Measurements from ENCODE around the gene SHROOM2.

The SHROOM2 gene

GRCh38 chrX:9884031-9884779, 98.0 kb downstream of the SHROOM2 start:
- TF ChIP-seq FOXP2 (optimal IDR thresholded peaks at IDR 0.05; ENCODE audit: borderline replicate concordance, extremely low read depth, extremely low read length, insufficient read depth), result no peak
- TF ChIP-seq SIN3A (IDR thresholded peaks at IDR 0.05; ENCODE audit: borderline replicate concordance, insufficient read depth, low read length), result no peak
- TF ChIP-seq REST (IDR thresholded peaks at IDR 0.05; ENCODE audit: insufficient read depth in 1 of 2, low read depth in 2 of 2, low read length in 2 of 2), result no peak
- no peak for TF ChIP-seq POLR2AphosphoS5 (IDR thresholded peaks at IDR 0.05; ENCODE audit: low read depth, low read length)
- no peak for TF ChIP-seq TAF1 (IDR thresholded peaks at IDR 0.05; ENCODE audit: borderline replicate concordance, insufficient read depth, low read length)

GRCh38 chrX:9885150-9885549, 98.9 kb downstream of the SHROOM2 start:
- no peak for TF ChIP-seq POLR2AphosphoS5 (IDR thresholded peaks at IDR 0.05; ENCODE audit: low read depth, low read length)

- TF ChIP-seq REST (IDR thresholded peaks at IDR 0.05; ENCODE audit: insufficient read depth in 1 of 2, low read depth in 2 of 2, low read length in 2 of 2), result no peak
Measured at GRCh38 chrX:9887659-9888297, 101.5 kb downstream of the SHROOM2 start.

GRCh38 chrX:9888953-9889470, 102.8 kb downstream of the SHROOM2 start:
- no peak for TF ChIP-seq TAF1 (IDR thresholded peaks at IDR 0.05; ENCODE audit: borderline replicate concordance, insufficient read depth, low read length)
- TF ChIP-seq REST (IDR thresholded peaks at IDR 0.05; ENCODE audit: insufficient read depth in 1 of 2, low read depth in 2 of 2, low read length in 2 of 2), result no peak
- no peak for TF ChIP-seq FOXP2 (optimal IDR thresholded peaks at IDR 0.05; ENCODE audit: borderline replicate concordance, extremely low read depth, extremely low read length, insufficient read depth)
- TF ChIP-seq POLR2AphosphoS5 (IDR thresholded peaks at IDR 0.05; ENCODE audit: low read depth, low read length), result no peak
- no peak for TF ChIP-seq SIN3A (IDR thresholded peaks at IDR 0.05; ENCODE audit: borderline replicate concordance, insufficient read depth, low read length)

GRCh38 chrX:9890681-9891091, 104.5 kb downstream of the SHROOM2 start:
- TF ChIP-seq SIN3A (IDR thresholded peaks at IDR 0.05; ENCODE audit: borderline replicate concordance, insufficient read depth, low read length) (no peak), POLR2AphosphoS5 (IDR thresholded peaks at IDR 0.05; ENCODE audit: low read depth, low read length) (no peak), TAF1 (IDR thresholded peaks at IDR 0.05; ENCODE audit: borderline replicate concordance, insufficient read depth, low read length) (no peak), FOXP2 (optimal IDR thresholded peaks at IDR 0.05; ENCODE audit: borderline replicate concordance, extremely low read depth, extremely low read length, insufficient read depth) (no peak), REST (IDR thresholded peaks at IDR 0.05; ENCODE audit: insufficient read depth in 1 of 2, low read depth in 2 of 2, low read length in 2 of 2) (no peak)

All from PFSK-1 (cell line).